Heart left ventricle (tissue), 13 donors: ENCODE data around the gene RHAG.
"Not testable (repeated sequence)": the region's sequence is repeated elsewhere in the genome, so short reads cannot be mapped to it uniquely, and the experiment has no call there.

Experiments used
- CTCF ChIP-seq, 12 donors: fragments of 200-600 bp; sonication (generic) in 4 of 12; IDR thresholded peaks; one replicate each; pipeline versions ENCODE4 v1.5.0 to v1.8.0; 2018 to 2022; ENCODE audit warnings: antibody characterized with exemption in 12 of 12, mild to moderate bottlenecking in 5 of 12
- POLR2A ChIP-seq, 2 donors: fragments of 450-650 bp; IDR thresholded peaks; one replicate each; pipeline ENCODE4 v1.6.1; 2017; ENCODE audit warnings: antibody characterized with exemption in 2 of 2, mild to moderate bottlenecking in 2 of 2, moderate library complexity in 2 of 2
- donor health status: ischemic (EF 13 %, LVEDD 7.1; RV severe dilation, severe dysfunction).
- donor health status: DM: no; HTN: yes; CAD: no.
- donor health status: DM: no; HTN: no; CAD: no.
- donor health status: ischemic (EF 25% LVEDD 6.9; RV normal size, moderate dysfunction).
- donor health status: ischemic (EF 25% LVEDD 5.7; RV mildly dilated, moderate dysfunction).
- donor health status: ischemic (EF 35%, LVEDD 5.7; RV mildly dilated, moderate dysfunction).
- donor health status: nonischemic (EF 11% LVEDD 7.7; RV severe dilation, severe dysfunction).
- donor health status: DM: yes; HTN: yes; CAD: no.
- donor health status: PGD.
- donor health status: ischemic (EF 29% LVEDD 5.4; RV normal size, mild dysfunction).
- donor health status: nonischemic (EF 23%, LVEDD 6.1; RV moderate dilation, normal function).

DNA sequence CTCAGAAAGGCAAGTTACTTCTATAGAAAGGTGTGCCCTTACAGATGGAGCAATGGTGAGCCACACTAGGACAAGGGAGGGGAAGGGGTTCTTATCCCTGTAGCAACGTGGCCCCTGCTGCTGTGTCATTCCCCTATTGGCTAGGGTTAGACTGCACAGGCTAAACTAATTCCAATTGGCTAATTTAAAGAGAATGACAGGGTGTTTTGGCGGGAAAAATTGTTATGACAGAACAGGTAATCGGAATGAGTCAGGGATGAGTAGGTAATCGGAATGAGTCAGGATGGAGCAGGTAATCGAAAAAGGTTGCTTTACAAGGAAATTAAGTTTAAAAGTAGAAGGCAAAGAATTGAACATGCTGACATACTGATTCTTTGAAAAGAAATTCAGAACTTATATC lies 49.4 kb downstream of the RHAG start:
- TF ChIP-seq CTCF, POLR2A (IDR thresholded peaks at IDR 0.05): not testable (repeated sequence)
